Natural killer cell (primary cell): ENCODE measurements around the gene GALNT2. TPM values are rescaled to one million over a fixed set of nuclear protein-coding genes. Genes with fewer than 3 reads are reported as not detected.

Experiments used
- ATAC-seq, 3 donors: fragments of 150-1000 bp in 2 of 3; fragments of 200-7000 bp in 1 of 3; cut with Tn5 transposase; 1 replicate in 1 of 3; 2 replicates in 2 of 3; pipeline ENCODE4 v1.10.0; 2021; ENCODE audit warnings: mild to moderate bottlenecking in 2 of 3, moderate library complexity in 2 of 3
- DNase-seq, 2 donors: peaks; one replicate each; pipeline versions ENCODE4 v3.0.0 to v3.0.0-alpha.2; 2013 to 2021; ENCODE audit warnings: mixed read lengths in 1 of 2
- H3K27ac ChIP-seq: one replicate; pipeline ENCODE4 v1.5.1; 2013; ENCODE audit warnings: mild to moderate bottlenecking, low read length
- H3K27me3 ChIP-seq: one replicate; pipeline ENCODE4 v1.6.1; 2013; ENCODE audit warnings: low read length; ENCODE audit not compliant: control insufficient read depth, insufficient read depth
- H3K36me3 ChIP-seq: one replicate; pipeline ENCODE4 v1.6.1; 2013; ENCODE audit warnings: low read length; ENCODE audit not compliant: control insufficient read depth, insufficient read depth
- H3K4me1 ChIP-seq: one replicate; pipeline ENCODE4 v1.6.1; 2013; ENCODE audit warnings: low read length; ENCODE audit not compliant: control insufficient read depth, insufficient read depth
- H3K4me3 ChIP-seq: one replicate; pipeline ENCODE4 v1.5.1; 2013; ENCODE audit warnings: low read length
- H3K9me3 ChIP-seq: one replicate; pipeline ENCODE4 v1.6.1; 2013; ENCODE audit warnings: low read length; ENCODE audit not compliant: control insufficient read depth, insufficient read depth
- H3K27ac Mint-ChIP-seq, 2 donors: one replicate each; pipeline ENCODE4 v1.8.0; 2022; ENCODE audit warnings: mild to moderate bottlenecking in 2 of 2, mixed read lengths in 2 of 2, moderate library complexity in 1 of 2
- H3K27me3 Mint-ChIP-seq, 2 donors: one replicate each; pipeline ENCODE4 v1.8.0; 2022; ENCODE audit warnings: low read depth in 2 of 2, mixed read lengths in 2 of 2
- H3K36me3 Mint-ChIP-seq: one replicate; pipeline ENCODE4 v1.8.0; 2022; ENCODE audit warnings: mixed read lengths
- H3K4me1 Mint-ChIP-seq, 2 donors: one replicate each; pipeline ENCODE4 v1.8.0; 2022; ENCODE audit warnings: mixed read lengths in 2 of 2
- H3K4me3 Mint-ChIP-seq: one replicate; pipeline ENCODE4 v1.8.0; 2022; ENCODE audit warnings: mild to moderate bottlenecking, moderate library complexity, mixed read lengths
- H3K9me3 Mint-ChIP-seq, 2 donors: one replicate each; pipeline ENCODE4 v1.8.0; 2022; ENCODE audit warnings: mixed read lengths in 2 of 2
- WGBS: methylation state at CpG from one replicate; pipeline ENCODE4 v1.1.7; 2013; ENCODE audit warnings: missing lambda C conversion rate; ENCODE audit not compliant: insufficient coverage; 5-methylcytosine and 5-hydroxymethylcytosine counted together
- intact Hi-C: fragments of 100-400 bp; cut with micrococcal nuclease; formaldehyde crosslinking; loops from one replicate; pipeline ENCODE4 v1.14.2; 2022
- total RNA-seq, 4 donors: library from RNA; stranded (reverse); fragments of 120-200 nt in 1 of 4; gene quantifications; one replicate each; pipeline versions ENCODE4 v1.2.3 to v1.2.4, GENCODE V29; 2013 to 2022
- TF ChIP-seq, protein P1 (sequence below): fragments of 200-600 bp; IDR thresholded peaks from one replicate; pipeline ENCODE4 v1.8.0; 2022; ENCODE audit warnings: antibody characterized with exemption

GALNT2 gene
- total RNA-seq, 3 donors from 2014 or later (not counting 1 experiment from before 2014, with no cell fraction given): 31.2 to 53.6 (median 47.3) TPM

DNA sequence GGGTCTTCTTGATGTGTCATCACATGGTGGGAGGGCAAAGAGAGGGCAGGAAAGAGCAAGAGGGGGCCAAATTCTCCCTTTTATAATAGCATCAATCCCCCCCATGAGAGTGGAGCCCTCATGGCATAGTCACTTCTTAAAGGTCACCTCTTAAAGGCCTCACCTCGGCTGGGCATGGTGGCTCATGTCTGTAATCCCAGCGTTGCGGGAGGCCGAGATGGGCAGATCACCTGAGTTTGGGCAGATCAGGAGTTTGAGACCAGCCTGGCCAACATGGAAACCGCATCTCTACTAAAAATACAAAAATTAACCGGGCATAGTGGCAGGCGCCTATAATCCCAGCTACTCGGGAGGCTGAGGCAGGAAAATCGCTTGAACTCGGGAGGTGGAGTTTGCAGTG is 189.0 kb downstream of the GALNT2 start:
- ATAC-seq: no peak
- H3K36me3 Mint-ChIP-seq: peaks cover 20% of the 10 kb centered on the region
- no peak overlapping the region for H3K4me3 Mint-ChIP-seq

DNA sequence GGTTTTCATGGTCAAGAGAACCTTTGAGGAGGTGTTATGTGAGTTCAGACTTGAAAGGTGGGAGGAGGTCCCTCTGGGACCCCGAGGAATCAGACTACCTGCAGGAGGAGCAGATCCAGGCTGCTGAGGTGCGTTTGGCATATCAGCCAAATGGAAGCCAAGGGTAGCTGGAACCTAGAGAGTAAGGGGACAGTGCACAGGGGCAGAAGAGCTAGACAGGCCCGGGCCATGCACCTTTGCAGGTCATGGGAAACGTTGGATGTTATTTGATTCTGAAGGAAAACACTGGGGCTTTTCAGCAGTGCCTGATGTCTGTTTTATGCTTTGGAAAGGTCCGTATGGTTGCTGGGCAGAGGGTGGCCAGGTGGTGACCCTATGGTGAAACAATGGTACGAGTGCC is 189.9 kb downstream of the GALNT2 start:
- peaks cover 0 to 4% of the 10 kb centered on the region in 2 donors for H3K4me1 Mint-ChIP-seq
- H3K36me3 ChIP-seq: peaks cover 22% of the 10 kb centered on the region
- no peaks in the 10 kb centered on the region for H3K27me3 Mint-ChIP-seq
- H3K9me3 ChIP-seq: no peaks in the 10 kb centered on the region
- TF ChIP-seq, protein P1, sequence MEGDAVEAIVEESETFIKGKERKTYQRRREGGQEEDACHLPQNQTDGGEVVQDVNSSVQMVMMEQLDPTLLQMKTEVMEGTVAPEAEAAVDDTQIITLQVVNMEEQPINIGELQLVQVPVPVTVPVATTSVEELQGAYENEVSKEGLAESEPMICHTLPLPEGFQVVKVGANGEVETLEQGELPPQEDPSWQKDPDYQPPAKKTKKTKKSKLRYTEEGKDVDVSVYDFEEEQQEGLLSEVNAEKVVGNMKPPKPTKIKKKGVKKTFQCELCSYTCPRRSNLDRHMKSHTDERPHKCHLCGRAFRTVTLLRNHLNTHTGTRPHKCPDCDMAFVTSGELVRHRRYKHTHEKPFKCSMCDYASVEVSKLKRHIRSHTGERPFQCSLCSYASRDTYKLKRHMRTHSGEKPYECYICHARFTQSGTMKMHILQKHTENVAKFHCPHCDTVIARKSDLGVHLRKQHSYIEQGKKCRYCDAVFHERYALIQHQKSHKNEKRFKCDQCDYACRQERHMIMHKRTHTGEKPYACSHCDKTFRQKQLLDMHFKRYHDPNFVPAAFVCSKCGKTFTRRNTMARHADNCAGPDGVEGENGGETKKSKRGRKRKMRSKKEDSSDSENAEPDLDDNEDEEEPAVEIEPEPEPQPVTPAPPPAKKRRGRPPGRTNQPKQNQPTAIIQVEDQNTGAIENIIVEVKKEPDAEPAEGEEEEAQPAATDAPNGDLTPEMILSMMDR: no peak
- ATAC-seq: no peak
- DNase-seq: no peak
- H3K4me3 Mint-ChIP-seq: no peak overlapping the region
- no peaks in the 10 kb centered on the region for H3K27me3 ChIP-seq
- intact Hi-C loops: no loop called here
- 97% methylated on average over 6 of the region's 6 CpGs for WGBS
- no peak overlapping the region for H3K27ac ChIP-seq
- peaks cover 20% of the 10 kb centered on the region for H3K36me3 Mint-ChIP-seq
- H3K27ac Mint-ChIP-seq: no peak overlapping the region
- H3K4me3 ChIP-seq: no peak overlapping the region
- H3K4me1 ChIP-seq: no peaks in the 10 kb centered on the region
- no peaks in the 10 kb centered on the region for H3K9me3 Mint-ChIP-seq

More for the DNA sequence above, 189.0 kb downstream of the GALNT2 start:
- no peak for DNase-seq
- Histone ChIP-seq H3K4me3 (no peak overlapping the region), H3K27me3 (no peaks in the 10 kb centered on the region), H3K36me3 (peaks cover 22% of the 10 kb centered on the region), H3K9me3 (no peaks in the 10 kb centered on the region), H3K4me1 (no peaks in the 10 kb centered on the region), H3K27ac (no peak overlapping the region)
- intact Hi-C loops: no loop called here
- TF ChIP-seq, protein P1: no peak
- WGBS: 88% methylated on average over 10 of the region's 10 CpGs
- Mint-ChIP-seq H3K4me1 (peaks cover 0 to 9% of the 10 kb centered on the region in 2 donors), H3K27ac (no peak overlapping the region), H3K27me3 (no peaks in the 10 kb centered on the region), H3K9me3 (no peaks in the 10 kb centered on the region)

- peaks cover 12% of the 10 kb centered on the region for H3K36me3 Mint-ChIP-seq
- ATAC-seq: no peak
- intact Hi-C loops: no loop called here
These were observed 192.6 kb downstream of the GALNT2 start for GRCh38 chr1:230259621-230260020.

GRCh38 chr1:230260831-230261230 is 193.8 kb downstream of the GALNT2 start:
- peaks cover under 1% of the 10 kb centered on the region for H3K36me3 Mint-ChIP-seq
- ATAC-seq: no peak
- no peak overlapping the region for H3K27ac Mint-ChIP-seq

More at GRCh38 chr1:230259621-230260020, 192.6 kb downstream of the GALNT2 start:
- no peak for DNase-seq
- H3K27me3 Mint-ChIP-seq: no peaks in the 10 kb centered on the region
- H3K4me1 ChIP-seq: no peaks in the 10 kb centered on the region
- no peak overlapping the region for H3K4me3 Mint-ChIP-seq
- TF ChIP-seq, protein P1: no peak
- no peaks in the 10 kb centered on the region for H3K9me3 Mint-ChIP-seq
- H3K4me3 ChIP-seq: no peak overlapping the region
- H3K36me3 ChIP-seq: peaks cover 29% of the 10 kb centered on the region
- peaks cover 0 to 4% of the 10 kb centered on the region in 2 donors for H3K4me1 Mint-ChIP-seq
- no peaks in the 10 kb centered on the region for H3K27me3 ChIP-seq
- no peaks in the 10 kb centered on the region for H3K9me3 ChIP-seq
- no peak overlapping the region for H3K27ac ChIP-seq
- H3K27ac Mint-ChIP-seq: peak overlapping the region in 1 of 2 donors; percentile 16
- 89% methylated on average over 3 of the region's 3 CpGs for WGBS

More at GRCh38 chr1:230260831-230261230, 193.8 kb downstream of the GALNT2 start:
- peaks cover 31% of the 10 kb centered on the region for H3K36me3 ChIP-seq
- H3K4me3 ChIP-seq: no peak overlapping the region
- Mint-ChIP-seq H3K27me3 (no peaks in the 10 kb centered on the region), H3K4me1 (peaks cover 0 to 4% of the 10 kb centered on the region in 2 donors), H3K9me3 (no peaks in the 10 kb centered on the region), H3K4me3 (no peak overlapping the region)
- WGBS: 53% methylated on average over 1 of the region's 1 CpG
- DNase-seq: no peak
- H3K27ac ChIP-seq: no peak overlapping the region
- intact Hi-C loops: no loop called here
- no peaks in the 10 kb centered on the region for H3K4me1 ChIP-seq
- H3K27me3 ChIP-seq: no peaks in the 10 kb centered on the region
- H3K9me3 ChIP-seq: no peaks in the 10 kb centered on the region
- TF ChIP-seq, protein P1: no peak
